H9 (cell line): ENCODE measurements around the gene LIN9. TPM values are rescaled to one million over a fixed set of nuclear protein-coding genes. Genes with fewer than 3 reads are reported as not detected.

ENCODE experiments used
- DNase-seq: peaks from one replicate; pipeline ENCODE4 v3.0.0-alpha.2; 2017
- H2AFZ ChIP-seq: one replicate; pipeline ENCODE4 v1.6.1; 2013; ENCODE audit warnings: mild to moderate bottlenecking, low read length, control low read depth, moderate library complexity
- H2AK5ac ChIP-seq: 2 replicates; pipeline ENCODE4 v1.6.1; 2013; ENCODE audit warnings: low read length, control low read depth, mixed read lengths; ENCODE audit not compliant: insufficient read length
- H2BK120ac ChIP-seq: one replicate; pipeline ENCODE4 v1.6.1; 2013; ENCODE audit warnings: low read depth, mild to moderate bottlenecking, low read length, control low read depth, inconsistent platforms; ENCODE audit not compliant: poor library complexity, severe bottlenecking
- H2BK12ac ChIP-seq: 2 replicates; pipeline ENCODE4 v1.6.1; 2013; ENCODE audit warnings: low read length, control low read depth, mixed read lengths, low read depth; ENCODE audit not compliant: insufficient read length
- H2BK15ac ChIP-seq: 2 replicates; pipeline ENCODE4 v1.6.1; 2013; ENCODE audit warnings: low read depth, low read length, control low read depth
- H2BK20ac ChIP-seq: one replicate; pipeline ENCODE4 v1.6.1; 2013; ENCODE audit warnings: low read depth, mild to moderate bottlenecking, low read length, control low read depth, inconsistent platforms; ENCODE audit not compliant: poor library complexity, severe bottlenecking
- H2BK5ac ChIP-seq: 2 replicates; pipeline ENCODE4 v1.6.1; 2013; ENCODE audit warnings: low read length, control low read depth, mixed read lengths; ENCODE audit not compliant: insufficient read length
- H3K14ac ChIP-seq: 2 replicates; pipeline ENCODE4 v1.6.1; 2013; ENCODE audit warnings: low read length, control low read depth; ENCODE audit not compliant: insufficient read depth
- H3K18ac ChIP-seq: 2 replicates; pipeline ENCODE4 v1.6.1; 2013; ENCODE audit warnings: low read depth, mild to moderate bottlenecking, mixed read lengths, low read length, control low read depth; ENCODE audit not compliant: insufficient read length
- H3K23ac ChIP-seq: 2 replicates; pipeline ENCODE4 v1.6.1; 2013; ENCODE audit warnings: low read length, control low read depth, mixed read lengths, low read depth; ENCODE audit not compliant: insufficient read length
- H3K23me2 ChIP-seq: 2 replicates; pipeline ENCODE4 v1.6.1; 2013; ENCODE audit warnings: low read depth, mild to moderate bottlenecking, mixed read lengths, low read length, control low read depth; ENCODE audit not compliant: insufficient read length, poor library complexity, severe bottlenecking
- H3K27ac ChIP-seq: 2 replicates; pipeline ENCODE4 v1.5.1; 2013; ENCODE audit warnings: low read length, control low read depth, mixed read lengths, low read depth; ENCODE audit not compliant: insufficient read length
- H3K27me3 ChIP-seq: 2 replicates; pipeline ENCODE4 v1.6.1; 2013; ENCODE audit warnings: low read length, control low read depth, inconsistent platforms; ENCODE audit not compliant: insufficient read depth
- H3K4ac ChIP-seq: 2 replicates; pipeline ENCODE4 v1.6.1; 2013; ENCODE audit warnings: low read depth, mild to moderate bottlenecking, control low read depth, inconsistent platforms, low read length, moderate library complexity
- H3K4me1 ChIP-seq: 2 replicates; pipeline ENCODE4 v1.6.1; 2013; ENCODE audit warnings: low read length, control low read depth, inconsistent platforms; ENCODE audit not compliant: insufficient read depth
- H3K4me2 ChIP-seq: 2 replicates; pipeline ENCODE4 v1.6.1; 2013; ENCODE audit warnings: low read length, control low read depth, mixed read lengths; ENCODE audit not compliant: insufficient read length, insufficient read depth
- H3K56ac ChIP-seq: 2 replicates; pipeline ENCODE4 v1.6.1; 2013; ENCODE audit warnings: low read depth, mild to moderate bottlenecking, mixed read lengths, low read length, control low read depth; ENCODE audit not compliant: insufficient read length
- H3K79me1 ChIP-seq: 2 replicates; pipeline ENCODE4 v1.6.1; 2013; ENCODE audit warnings: low read depth, mild to moderate bottlenecking, moderate library complexity, low read length, control low read depth, inconsistent platforms; ENCODE audit not compliant: insufficient read depth, poor library complexity, severe bottlenecking
- H3K79me2 ChIP-seq: 2 replicates; pipeline ENCODE4 v1.6.1; 2013; ENCODE audit warnings: low read length, control low read depth, inconsistent platforms; ENCODE audit not compliant: insufficient read depth
- H3K9ac ChIP-seq: 2 replicates; pipeline ENCODE4 v1.6.1; 2013; ENCODE audit warnings: low read length, control low read depth, mixed read lengths; ENCODE audit not compliant: insufficient read length; ENCODE audit errors: extremely low read depth
- H3K9me3 ChIP-seq: one replicate; pipeline ENCODE4 v1.6.1; 2013; ENCODE audit warnings: low read depth, low read length, inconsistent platforms; ENCODE audit not compliant: control insufficient read depth
- H3T11ph ChIP-seq: one replicate; pipeline ENCODE4 v1.6.1; 2013; ENCODE audit warnings: mild to moderate bottlenecking, low read length, control low read depth, inconsistent platforms
- H4K20me1 ChIP-seq: one replicate; pipeline ENCODE4 v1.6.1; 2013; ENCODE audit not compliant: control insufficient read depth, insufficient read length, insufficient read depth
- H4K5ac ChIP-seq: 2 replicates; pipeline ENCODE4 v1.6.1; 2013; ENCODE audit warnings: low read depth, mild to moderate bottlenecking, mixed read lengths, low read length, control low read depth; ENCODE audit not compliant: insufficient read length
- H4K8ac ChIP-seq: replicated peaks from 2 replicates; pipeline ENCODE4 v1.6.1; 2013; ENCODE audit warnings: low read length, control low read depth, mixed read lengths, low read depth; ENCODE audit not compliant: insufficient read length
- H4K91ac ChIP-seq: 2 replicates; pipeline ENCODE4 v1.6.1; 2013; ENCODE audit warnings: low read depth, mild to moderate bottlenecking, moderate library complexity, mixed read lengths, low read length, control low read depth; ENCODE audit not compliant: insufficient read length
- H3K27ac Mint-ChIP-seq, 3 experiments: 2 replicates in 2 of 3; 3 replicates in 1 of 3; pipeline ENCODE4 v1.8.0; 2020 to 2021; ENCODE audit warnings: mixed read lengths in 3 of 3, mild to moderate bottlenecking in 1 of 3, moderate library complexity in 1 of 3
- H3K27me3 Mint-ChIP-seq: 2 replicates; pipeline ENCODE4 v1.8.0; 2021; ENCODE audit warnings: low read depth, mild to moderate bottlenecking, moderate library complexity, mixed read lengths
- H3K36me3 Mint-ChIP-seq, 3 experiments: 2 replicates in 2 of 3; 3 replicates in 1 of 3; pipeline ENCODE4 v1.8.0; 2020 to 2021; ENCODE audit warnings: low read depth in 3 of 3, mixed read lengths in 3 of 3; ENCODE audit not compliant: insufficient read depth in 1 of 3
- H3K4me1 Mint-ChIP-seq, 2 experiments: 2 replicates each; pipeline ENCODE4 v1.8.0; 2020; ENCODE audit warnings: mixed read lengths in 2 of 2
- H3K4me3 Mint-ChIP-seq, 2 experiments: 2 replicates in 1 of 2; 3 replicates in 1 of 2; pipeline ENCODE4 v1.8.0; 2020 to 2021; ENCODE audit warnings: mild to moderate bottlenecking in 2 of 2, mixed read lengths in 2 of 2, moderate library complexity in 1 of 2
- H3K9me3 Mint-ChIP-seq, 2 experiments: 2 replicates in 1 of 2; 3 replicates in 1 of 2; pipeline ENCODE4 v1.8.0; 2020; ENCODE audit warnings: mild to moderate bottlenecking in 2 of 2, mixed read lengths in 2 of 2, moderate library complexity in 1 of 2
- CTCF ChIP-seq: fragments of 200-600 bp; sonication (generic); conservative IDR thresholded peaks from 3 replicates; pipeline ENCODE4 v1.8.0; 2021; ENCODE audit warnings: antibody characterized with exemption, mild to moderate bottlenecking
- WGBS: extraction: QIAGEN DNeasy Blood & Tissue Kit; methylation state at CpG from one replicate; pipeline ENCODE4 v1.1.7; 2013; ENCODE audit warnings: missing lambda C conversion rate, low lambda C conversion rate, mixed read lengths; ENCODE audit not compliant: insufficient read length; ENCODE audit errors: extremely low coverage; 5-methylcytosine and 5-hydroxymethylcytosine counted together
- total RNA-seq: library from RNA; stranded (reverse); gene quantifications from 2 replicates; pipeline ENCODE4 v1.2.1, GENCODE V29; 2021

LIN9 gene
- total RNA-seq, 1 experiment from 2014 or later: 9.5 TPM

- H2AK5ac ChIP-seq: no peak overlapping the region
- DNase-seq: no peak
- H3K4ac ChIP-seq: no peak overlapping the region
- no peak overlapping the region for H2BK120ac ChIP-seq
- no peak overlapping the region for H3K56ac ChIP-seq
- H3K9me3 Mint-ChIP-seq: no peaks in the 10 kb centered on the region
- no peaks in the 10 kb centered on the region for H3K79me2 ChIP-seq
- no CpG with 5 or more reads among the region's 6 CpGs for WGBS
- no peak for TF ChIP-seq CTCF
- H4K5ac ChIP-seq: no peak overlapping the region
- no peak overlapping the region for H2BK15ac ChIP-seq
- no peak overlapping the region for H2BK20ac ChIP-seq
- no peak overlapping the region for H4K8ac ChIP-seq
- no peaks in the 10 kb centered on the region for H3K4me1 Mint-ChIP-seq
- no peak overlapping the region for H3K14ac ChIP-seq
- H3T11ph ChIP-seq: no peak overlapping the region
- no peaks in the 10 kb centered on the region for H3K4me1 ChIP-seq
- H3K4me2 ChIP-seq: no peak overlapping the region
- H3K79me1 ChIP-seq: no peaks in the 10 kb centered on the region
- no peak overlapping the region for H3K9ac ChIP-seq
- no peaks in the 10 kb centered on the region for H4K20me1 ChIP-seq
- H3K18ac ChIP-seq: no peak overlapping the region
- no peaks in the 10 kb centered on the region for H3K9me3 ChIP-seq
- H2AFZ ChIP-seq: no peak overlapping the region
- H2BK12ac ChIP-seq: no peak overlapping the region
- H4K91ac ChIP-seq: no peak overlapping the region
- no peaks in the 10 kb centered on the region for H3K23me2 ChIP-seq
- no peak overlapping the region for H2BK5ac ChIP-seq
- H3K27me3 ChIP-seq: no peaks in the 10 kb centered on the region
- H3K27ac ChIP-seq: no peak overlapping the region
- peaks cover 14 to 48% (median 31%) of the 10 kb centered on the region in 3 experiments; a peak in 6 of 7 replicates for H3K36me3 Mint-ChIP-seq
- H3K23ac ChIP-seq: no peak overlapping the region
- H3K4me3 Mint-ChIP-seq: no peak overlapping the region
- no peaks in the 10 kb centered on the region for H3K27me3 Mint-ChIP-seq
- H3K27ac Mint-ChIP-seq: no peak overlapping the region
Measured at GRCh38 chr1:226233293-226233692, 75.7 kb downstream of the LIN9 start.
